MM.1S (cell line): ENCODE measurements around the gene PLCB4.

Source experiments
- DNase-seq: peaks from one replicate; pipeline ENCODE4 v3.0.0-alpha.2; 2015
- H2AFZ ChIP-seq: fragments of 300-600 bp; sonication (generic); 2 replicates; pipeline ENCODE4 v1.6.0; 2016; ENCODE audit warnings: antibody characterized with exemption, low read length
- H3F3A ChIP-seq: fragments of 300-600 bp; sonication (generic); 2 replicates; pipeline ENCODE4 v1.6.1; 2016; ENCODE audit warnings: mild to moderate bottlenecking, antibody characterized with exemption, low read length, moderate library complexity, mixed read lengths; ENCODE audit not compliant: insufficient read depth
- H3K27ac ChIP-seq: fragments of 300-600 bp; sonication (generic); 2 replicates; pipeline ENCODE4 v1.5.1; 2016; ENCODE audit warnings: mild to moderate bottlenecking, low read length
- H3K27me3 ChIP-seq: fragments of 300-600 bp; sonication (generic); replicated peaks from 2 replicates; pipeline ENCODE4 v1.6.0; 2016; ENCODE audit warnings: low read length; ENCODE audit not compliant: insufficient read depth
- H3K36me3 ChIP-seq: fragments of 300-600 bp; sonication (generic); replicated peaks from 2 replicates; pipeline ENCODE4 v1.6.1; 2016; ENCODE audit warnings: mild to moderate bottlenecking, low read length, mixed read lengths; ENCODE audit not compliant: insufficient read depth
- H3K4me1 ChIP-seq: fragments of 300-600 bp; sonication (generic); 2 replicates; pipeline ENCODE4 v1.6.1; 2016; ENCODE audit warnings: low read length, mixed read lengths
- H3K4me2 ChIP-seq: fragments of 300-600 bp; sonication (generic); 2 replicates; pipeline ENCODE4 v1.6.0; 2016; ENCODE audit warnings: low read depth, low read length
- H3K4me3 ChIP-seq: fragments of 300-600 bp; sonication (generic); 2 replicates; pipeline ENCODE4 v1.5.1; 2016; ENCODE audit warnings: low read length, mixed read lengths
- H3K79me2 ChIP-seq: fragments of 300-600 bp; sonication (generic); 2 replicates; pipeline ENCODE4 v1.6.1; 2016; ENCODE audit warnings: mixed run types, low read length, mixed read lengths
- H3K9ac ChIP-seq: fragments of 300-600 bp; sonication (generic); 2 replicates; pipeline ENCODE4 v1.6.1; 2016; ENCODE audit warnings: low read length, mixed read lengths
- H3K9me2 ChIP-seq: fragments of 300-600 bp; sonication (generic); replicated peaks from 2 replicates; pipeline ENCODE4 v1.6.1; 2016; ENCODE audit warnings: mild to moderate bottlenecking, low read length, mixed read lengths; ENCODE audit not compliant: insufficient read depth
- H3K9me3 ChIP-seq: fragments of 300-600 bp; sonication (generic); replicated peaks from 2 replicates; pipeline ENCODE4 v1.6.1; 2016; ENCODE audit warnings: mild to moderate bottlenecking, low read length, mixed read lengths; ENCODE audit not compliant: insufficient read depth
- H4K20me1 ChIP-seq: fragments of 300-600 bp; sonication (generic); 2 replicates; pipeline ENCODE4 v1.6.1; 2016; ENCODE audit warnings: mild to moderate bottlenecking, low read length, moderate library complexity, mixed read lengths; ENCODE audit not compliant: insufficient read depth
- EZH2 ChIP-seq: fragments of 300-600 bp; sonication (generic); optimal IDR thresholded peaks from 2 replicates; pipeline ENCODE3; 2017; ENCODE audit warnings: low read depth, mild to moderate bottlenecking, antibody characterized with exemption, low read length, mixed read lengths
- EZH2phosphoT487 ChIP-seq: fragments of 300-600 bp; sonication (generic); IDR thresholded peaks from 2 replicates; pipeline ENCODE4 v1.6.1; 2018; ENCODE audit warnings: antibody characterized with exemption, low read length
- TF ChIP-seq, protein P1 (sequence below): fragments of 300-600 bp; sonication (generic); IDR thresholded peaks from 2 replicates; pipeline ENCODE4 v1.5.1; 2016; ENCODE audit warnings: antibody characterized with exemption, low read length, mixed read lengths

PLCB4 gene

DNA sequence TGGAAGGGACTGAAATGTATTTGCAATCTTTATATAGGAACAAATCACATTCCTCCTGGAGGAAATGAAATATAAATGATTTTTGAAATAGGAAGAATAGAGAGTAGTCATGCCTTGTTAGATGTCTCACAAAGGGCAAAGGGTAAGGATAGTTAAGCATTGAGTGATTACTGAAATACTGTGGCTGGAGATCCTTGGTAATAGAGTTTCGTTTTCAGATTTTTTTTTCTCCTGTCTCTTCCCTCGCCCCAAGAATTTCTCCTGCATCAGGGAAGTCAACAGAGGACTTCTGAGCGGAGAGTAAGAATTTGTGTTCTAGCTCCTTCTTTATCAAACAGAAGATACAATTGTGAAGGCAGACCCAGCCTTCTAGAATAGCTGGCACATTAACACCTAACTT, 79.4 kb downstream of the PLCB4 start:
- Histone ChIP-seq H3K9me3 (no peaks in the 10 kb centered on the region), H3K4me2 (no peak overlapping the region)
- no peak for DNase-seq

DNA sequence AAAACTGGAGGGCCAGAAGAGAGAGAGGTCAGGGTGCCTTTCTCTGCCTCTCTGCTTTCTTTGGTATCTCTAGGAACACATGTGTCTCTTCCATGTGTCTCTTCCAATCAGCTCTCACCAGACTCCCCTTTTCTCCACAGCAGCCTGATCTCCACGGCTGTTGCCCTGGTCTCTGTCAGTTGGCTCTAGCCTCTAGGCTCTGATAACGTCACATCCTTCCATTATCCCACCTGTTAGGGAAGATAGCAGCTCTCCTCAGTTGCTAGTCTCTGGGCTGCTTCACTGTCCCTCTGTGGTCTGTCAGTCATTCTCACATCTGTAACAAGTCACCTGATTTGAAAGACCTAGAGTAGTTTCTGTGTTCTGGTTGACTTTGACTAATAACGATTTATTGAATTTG, 80.2 kb downstream of the PLCB4 start:
- Histone ChIP-seq H3K9ac (no peak overlapping the region), H3K9me2 (no peaks in the 10 kb centered on the region), H4K20me1 (no peaks in the 10 kb centered on the region), H3K4me3 (no peak overlapping the region), H3F3A (no peaks in the 10 kb centered on the region), H3K4me1 (no peaks in the 10 kb centered on the region), H3K4me2 (no peak overlapping the region), H3K79me2 (no peaks in the 10 kb centered on the region), H3K9me3 (no peaks in the 10 kb centered on the region), H2AFZ (no peak overlapping the region), H3K36me3 (no peaks in the 10 kb centered on the region), H3K27me3 (no peaks in the 10 kb centered on the region), H3K27ac (no peak overlapping the region)
- TF ChIP-seq EZH2phosphoT487 (no peak), EZH2 (no peak)
- TF ChIP-seq, protein P1, sequence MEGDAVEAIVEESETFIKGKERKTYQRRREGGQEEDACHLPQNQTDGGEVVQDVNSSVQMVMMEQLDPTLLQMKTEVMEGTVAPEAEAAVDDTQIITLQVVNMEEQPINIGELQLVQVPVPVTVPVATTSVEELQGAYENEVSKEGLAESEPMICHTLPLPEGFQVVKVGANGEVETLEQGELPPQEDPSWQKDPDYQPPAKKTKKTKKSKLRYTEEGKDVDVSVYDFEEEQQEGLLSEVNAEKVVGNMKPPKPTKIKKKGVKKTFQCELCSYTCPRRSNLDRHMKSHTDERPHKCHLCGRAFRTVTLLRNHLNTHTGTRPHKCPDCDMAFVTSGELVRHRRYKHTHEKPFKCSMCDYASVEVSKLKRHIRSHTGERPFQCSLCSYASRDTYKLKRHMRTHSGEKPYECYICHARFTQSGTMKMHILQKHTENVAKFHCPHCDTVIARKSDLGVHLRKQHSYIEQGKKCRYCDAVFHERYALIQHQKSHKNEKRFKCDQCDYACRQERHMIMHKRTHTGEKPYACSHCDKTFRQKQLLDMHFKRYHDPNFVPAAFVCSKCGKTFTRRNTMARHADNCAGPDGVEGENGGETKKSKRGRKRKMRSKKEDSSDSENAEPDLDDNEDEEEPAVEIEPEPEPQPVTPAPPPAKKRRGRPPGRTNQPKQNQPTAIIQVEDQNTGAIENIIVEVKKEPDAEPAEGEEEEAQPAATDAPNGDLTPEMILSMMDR: no peak
- no peak for DNase-seq

More for the DNA sequence above, 79.4 kb downstream of the PLCB4 start:
- Histone ChIP-seq H3K79me2 (no peaks in the 10 kb centered on the region), H3K4me1 (no peaks in the 10 kb centered on the region), H4K20me1 (no peaks in the 10 kb centered on the region), H3K27ac (no peak overlapping the region), H3K27me3 (no peaks in the 10 kb centered on the region), H3K9ac (no peak overlapping the region), H3K36me3 (no peaks in the 10 kb centered on the region), H2AFZ (no peak overlapping the region), H3F3A (no peaks in the 10 kb centered on the region), H3K4me3 (no peak overlapping the region), H3K9me2 (no peaks in the 10 kb centered on the region)
- TF ChIP-seq EZH2: no peak
- TF ChIP-seq EZH2phosphoT487: no peak
- TF ChIP-seq, protein P1: no peak

DNA sequence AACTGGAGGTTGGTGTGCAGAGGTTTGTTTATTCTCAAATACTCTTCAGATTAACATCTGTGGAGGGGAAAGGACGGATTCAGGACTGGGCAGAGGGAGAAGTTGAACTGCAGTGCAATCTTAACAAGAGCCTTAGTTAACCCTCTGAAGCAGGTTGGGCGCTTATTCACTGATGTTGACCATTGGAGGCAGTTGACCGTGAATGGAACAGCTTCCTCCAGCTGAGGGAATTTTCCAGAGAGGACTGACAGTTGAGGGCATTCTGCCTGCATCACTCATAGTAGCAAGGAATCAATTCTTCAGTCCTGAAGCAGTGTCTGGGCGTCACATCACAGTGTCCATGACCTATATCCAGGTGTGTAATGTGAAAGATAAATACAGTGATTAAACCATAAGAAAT, 80.9 kb downstream of the PLCB4 start:
- Histone ChIP-seq H4K20me1 (no peaks in the 10 kb centered on the region), H3K79me2 (no peaks in the 10 kb centered on the region), H3F3A (no peaks in the 10 kb centered on the region), H3K36me3 (no peaks in the 10 kb centered on the region), H3K9me2 (no peaks in the 10 kb centered on the region), H3K9me3 (no peaks in the 10 kb centered on the region), H3K4me1 (no peaks in the 10 kb centered on the region), H3K9ac (no peak overlapping the region), H2AFZ (no peak overlapping the region), H3K4me2 (no peak overlapping the region), H3K4me3 (no peak overlapping the region), H3K27ac (no peak overlapping the region), H3K27me3 (no peaks in the 10 kb centered on the region)
- TF ChIP-seq, protein P1: no peak
- TF ChIP-seq EZH2 (no peak), EZH2phosphoT487 (no peak)
- no peak for DNase-seq
